Esophagus squamous epithelium (tissue), 4 donors: ENCODE data around the gene SAGE1.
"Not testable (repeated sequence)": the region's sequence is repeated elsewhere in the genome, so short reads cannot be mapped to it uniquely, and the experiment has no call there.

Experiments used
- POLR2A ChIP-seq, 4 donors: fragments of 450-650 bp; IDR thresholded peaks; one replicate each; pipeline ENCODE4 v1.6.1; 2017; ENCODE audit warnings: antibody characterized with exemption in 4 of 4, mild to moderate bottlenecking in 4 of 4, moderate library complexity in 3 of 4
- TF ChIP-seq, protein P1 (sequence below), 6 experiments: fragments of 450-650 bp in 4 of 6; fragments of 200-600 bp in 2 of 6; sonication (generic) in 2 of 6; IDR thresholded peaks; one replicate each; pipeline ENCODE4 v1.5.1; 2016 to 2019; ENCODE audit warnings: antibody characterized with exemption in 6 of 6, mild to moderate bottlenecking in 4 of 6, moderate library complexity in 4 of 6

DNA sequence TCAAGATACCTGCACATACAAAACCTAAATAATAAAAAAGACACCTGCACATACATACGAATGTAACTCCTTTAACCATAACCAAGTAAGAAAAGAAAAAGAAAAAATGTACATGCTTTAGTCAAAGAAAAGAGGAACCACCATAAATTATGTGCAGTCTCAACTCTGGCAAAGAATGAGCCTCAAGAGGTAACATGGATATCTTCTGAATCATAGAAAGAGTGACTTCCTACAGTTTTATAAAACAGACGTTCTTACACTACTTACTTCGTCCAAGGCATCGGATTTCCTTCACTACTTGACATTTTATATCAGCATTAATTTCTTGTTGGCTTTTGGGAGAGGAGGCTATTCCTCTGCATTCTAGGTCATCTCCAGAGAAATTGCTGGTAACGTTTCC lies 10.8 kb upstream of the SAGE1 start:
- TF ChIP-seq, protein P1, sequence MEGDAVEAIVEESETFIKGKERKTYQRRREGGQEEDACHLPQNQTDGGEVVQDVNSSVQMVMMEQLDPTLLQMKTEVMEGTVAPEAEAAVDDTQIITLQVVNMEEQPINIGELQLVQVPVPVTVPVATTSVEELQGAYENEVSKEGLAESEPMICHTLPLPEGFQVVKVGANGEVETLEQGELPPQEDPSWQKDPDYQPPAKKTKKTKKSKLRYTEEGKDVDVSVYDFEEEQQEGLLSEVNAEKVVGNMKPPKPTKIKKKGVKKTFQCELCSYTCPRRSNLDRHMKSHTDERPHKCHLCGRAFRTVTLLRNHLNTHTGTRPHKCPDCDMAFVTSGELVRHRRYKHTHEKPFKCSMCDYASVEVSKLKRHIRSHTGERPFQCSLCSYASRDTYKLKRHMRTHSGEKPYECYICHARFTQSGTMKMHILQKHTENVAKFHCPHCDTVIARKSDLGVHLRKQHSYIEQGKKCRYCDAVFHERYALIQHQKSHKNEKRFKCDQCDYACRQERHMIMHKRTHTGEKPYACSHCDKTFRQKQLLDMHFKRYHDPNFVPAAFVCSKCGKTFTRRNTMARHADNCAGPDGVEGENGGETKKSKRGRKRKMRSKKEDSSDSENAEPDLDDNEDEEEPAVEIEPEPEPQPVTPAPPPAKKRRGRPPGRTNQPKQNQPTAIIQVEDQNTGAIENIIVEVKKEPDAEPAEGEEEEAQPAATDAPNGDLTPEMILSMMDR (IDR thresholded peaks at IDR 0.05) = not testable (repeated sequence)
- not testable (repeated sequence) for TF ChIP-seq POLR2A (IDR thresholded peaks at IDR 0.05)
